ENCODE data around the gene IGF2BP1.

IGF2BP1 gene

GRCh38 chr17:48997103-48997826 lies at the start of gene IGF2BP1:
Gene IGF2BP1, plus strand, starts transcription at chr17:48997385. Its CDS starts 361 bp downstream, at chr17:48997746.
- Histone ChIP-seq H3K27ac (ENCODE audit: low read length) (no peak within 1 kb of the TSS), H4K20me1 (ENCODE audit: insufficient read depth, low read length) (no peaks in the 10 kb centered on the region), H3K9me3 (ENCODE audit: insufficient read depth, low read length, severe bottlenecking) (no peaks in the 10 kb centered on the region), H3K4me3 (ENCODE audit: low read depth in 1 of 2, low read length in 2 of 2) (no peak within 1 kb of the TSS), H2AFZ (ENCODE audit: low read depth, low read length) (no peak within 1 kb of the TSS), H3K4me1 (ENCODE audit: insufficient read depth, low read length) (no peaks in the 10 kb centered on the region), H3K27me3 (ENCODE audit: insufficient read depth, low read length, poor library complexity) (peaks cover 34% of the 10 kb centered on the region), H3K79me2 (ENCODE audit: insufficient read depth, low read length) (no peaks in the 10 kb centered on the region), H3K4me2 (ENCODE audit: insufficient read depth, low read length) (no peak within 1 kb of the TSS), H3K9ac (ENCODE audit: low read depth, low read length) (no peak within 1 kb of the TSS), H3K36me3 (ENCODE audit: insufficient read depth, low read length) (no peaks in the 10 kb centered on the region)
- DNase-seq, result no peak
- ATAC-seq (ENCODE audit: insufficient read depth, low read depth), result no peak
- TF ChIP-seq CTCF (IDR thresholded peaks at IDR 0.05; ENCODE audit: borderline replicate concordance, extremely low read depth, low read length, poor library complexity, severe bottlenecking) (no peak), EZH2 (IDR thresholded peaks at IDR 0.05; ENCODE audit: borderline replicate concordance, low read depth, low read length, severe bottlenecking) (no peak)

DNA sequence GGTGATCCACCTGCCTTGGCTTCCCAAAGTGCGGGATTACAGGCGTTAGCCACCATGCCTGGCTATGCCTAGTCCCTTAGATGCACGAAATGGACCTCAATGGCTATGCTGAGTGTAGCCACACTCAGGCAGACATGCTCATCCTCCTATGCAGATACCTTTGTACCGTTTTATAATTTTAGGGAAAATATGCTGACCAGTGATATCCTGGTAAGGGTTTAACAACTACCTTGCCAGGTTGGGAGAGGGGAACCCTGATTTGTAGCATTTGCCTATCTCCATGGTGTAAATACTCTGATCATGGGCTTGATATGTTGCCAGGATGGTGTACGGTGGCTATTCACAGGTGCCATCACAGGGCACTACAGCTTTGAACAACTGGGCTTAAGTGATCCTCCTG lies 45.6 kb upstream of the IGF2BP1 start:
- Histone ChIP-seq H2AFZ (ENCODE audit: low read depth, low read length) (no peak overlapping the region), H4K20me1 (ENCODE audit: insufficient read depth, low read length) (no peaks in the 10 kb centered on the region), H3K9ac (ENCODE audit: low read depth, low read length) (no peak overlapping the region), H3K27me3 (ENCODE audit: insufficient read depth, low read length, poor library complexity) (no peaks in the 10 kb centered on the region), H3K4me2 (ENCODE audit: insufficient read depth, low read length) (no peak overlapping the region), H3K79me2 (ENCODE audit: insufficient read depth, low read length) (no peaks in the 10 kb centered on the region), H3K4me3 (ENCODE audit: low read depth in 1 of 2, low read length in 2 of 2) (no peak overlapping the region), H3K9me3 (ENCODE audit: insufficient read depth, low read length, severe bottlenecking) (no peaks in the 10 kb centered on the region), H3K4me1 (ENCODE audit: insufficient read depth, low read length) (no peaks in the 10 kb centered on the region), H3K27ac (ENCODE audit: low read length) (no peak overlapping the region), H3K36me3 (ENCODE audit: insufficient read depth, low read length) (no peaks in the 10 kb centered on the region)
- DNase-seq (no peak), ATAC-seq (ENCODE audit: insufficient read depth, low read depth) (no peak)
- TF ChIP-seq CTCF (IDR thresholded peaks at IDR 0.05; ENCODE audit: borderline replicate concordance, extremely low read depth, low read length, poor library complexity, severe bottlenecking), result no peak
- no peak for TF ChIP-seq EZH2 (IDR thresholded peaks at IDR 0.05; ENCODE audit: borderline replicate concordance, low read depth, low read length, severe bottlenecking)

GRCh38 chr17:48952904-48953303 lies 44.3 kb upstream of the IGF2BP1 start:
- no peaks in the 10 kb centered on the region for H3K9me3 ChIP-seq (ENCODE audit: insufficient read depth, low read length, severe bottlenecking)
- no peak overlapping the region for H3K9ac ChIP-seq (ENCODE audit: low read depth, low read length)
- no peaks in the 10 kb centered on the region for H4K20me1 ChIP-seq (ENCODE audit: insufficient read depth, low read length)
- H2AFZ ChIP-seq (ENCODE audit: low read depth, low read length), result no peak overlapping the region
- no peak overlapping the region for H3K4me3 ChIP-seq (ENCODE audit: low read depth in 1 of 2, low read length in 2 of 2)
- H3K4me1 ChIP-seq (ENCODE audit: insufficient read depth, low read length), result no peaks in the 10 kb centered on the region
- H3K27me3 ChIP-seq (ENCODE audit: insufficient read depth, low read length, poor library complexity), result no peaks in the 10 kb centered on the region
- ATAC-seq (ENCODE audit: insufficient read depth, low read depth), result no peak
- H3K79me2 ChIP-seq (ENCODE audit: insufficient read depth, low read length), result no peaks in the 10 kb centered on the region
- H3K27ac ChIP-seq (ENCODE audit: low read length), result no peak overlapping the region
- DNase-seq, result no peak
- TF ChIP-seq CTCF (IDR thresholded peaks at IDR 0.05; ENCODE audit: borderline replicate concordance, extremely low read depth, low read length, poor library complexity, severe bottlenecking) (no peak), EZH2 (IDR thresholded peaks at IDR 0.05; ENCODE audit: borderline replicate concordance, low read depth, low read length, severe bottlenecking) (no peak)
- no peak overlapping the region for H3K4me2 ChIP-seq (ENCODE audit: insufficient read depth, low read length)
- no peaks in the 10 kb centered on the region for H3K36me3 ChIP-seq (ENCODE audit: insufficient read depth, low read length)
